ENCODE results near the gene AQP12B. TPM values are rescaled to one million over a fixed set of nuclear protein-coding genes. Genes with fewer than 3 reads are reported as not detected.

The AQP12B gene
- total and polyA plus RNA-seq, 11 donors, result not detected

DNA sequence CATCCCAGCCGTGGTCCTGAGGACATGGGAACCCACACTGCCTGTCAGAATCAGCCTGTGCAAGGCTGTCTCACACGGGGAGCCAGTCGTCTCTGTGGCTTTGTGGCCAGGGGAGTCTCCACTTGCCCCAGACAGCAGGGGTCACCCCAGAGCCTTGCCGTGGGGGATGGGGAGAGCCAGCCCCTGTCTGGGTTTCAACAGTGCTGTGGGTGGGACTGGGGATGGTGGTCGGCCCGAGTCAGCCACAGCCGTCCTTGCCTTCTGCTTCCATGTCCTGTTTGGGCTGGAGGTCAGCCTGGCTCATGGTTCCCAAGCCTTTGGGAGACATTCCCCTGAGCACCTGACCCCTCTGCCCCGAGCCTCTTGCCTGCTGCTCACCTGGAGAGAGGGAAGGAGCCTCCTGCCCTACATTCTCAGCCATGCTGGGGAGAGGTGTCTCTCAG, 37.8 kb downstream of the AQP12B start:
- TF ChIP-seq, protein P1, sequence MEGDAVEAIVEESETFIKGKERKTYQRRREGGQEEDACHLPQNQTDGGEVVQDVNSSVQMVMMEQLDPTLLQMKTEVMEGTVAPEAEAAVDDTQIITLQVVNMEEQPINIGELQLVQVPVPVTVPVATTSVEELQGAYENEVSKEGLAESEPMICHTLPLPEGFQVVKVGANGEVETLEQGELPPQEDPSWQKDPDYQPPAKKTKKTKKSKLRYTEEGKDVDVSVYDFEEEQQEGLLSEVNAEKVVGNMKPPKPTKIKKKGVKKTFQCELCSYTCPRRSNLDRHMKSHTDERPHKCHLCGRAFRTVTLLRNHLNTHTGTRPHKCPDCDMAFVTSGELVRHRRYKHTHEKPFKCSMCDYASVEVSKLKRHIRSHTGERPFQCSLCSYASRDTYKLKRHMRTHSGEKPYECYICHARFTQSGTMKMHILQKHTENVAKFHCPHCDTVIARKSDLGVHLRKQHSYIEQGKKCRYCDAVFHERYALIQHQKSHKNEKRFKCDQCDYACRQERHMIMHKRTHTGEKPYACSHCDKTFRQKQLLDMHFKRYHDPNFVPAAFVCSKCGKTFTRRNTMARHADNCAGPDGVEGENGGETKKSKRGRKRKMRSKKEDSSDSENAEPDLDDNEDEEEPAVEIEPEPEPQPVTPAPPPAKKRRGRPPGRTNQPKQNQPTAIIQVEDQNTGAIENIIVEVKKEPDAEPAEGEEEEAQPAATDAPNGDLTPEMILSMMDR (IDR thresholded peaks at IDR 0.05), result no peak
- TF ChIP-seq POLR2A (IDR thresholded peaks at IDR 0.05), result no peak
- WGBS, 4 donors, result 49 to 68% (median 51%) methylated on average over 4 to 8 of the region's 8 CpGs
- no peak overlapping the region for H3K27ac ChIP-seq
- no peaks in the 10 kb centered on the region for H3K4me1 ChIP-seq
- intact Hi-C loops (cut with DNase I), result no loop called here
- no peak overlapping the region for H3K4me3 ChIP-seq
- H3K36me3 ChIP-seq, result no peaks in the 10 kb centered on the region
- ATAC-seq (no peak), DNase-seq (peak in 1 of 5 donors; percentile 32)
- peaks cover 0 to 56% (median 12%) of the 10 kb centered on the region in 9 donors for H3K27me3 ChIP-seq
- H3K9me3 ChIP-seq, result no peaks in the 10 kb centered on the region

DNA sequence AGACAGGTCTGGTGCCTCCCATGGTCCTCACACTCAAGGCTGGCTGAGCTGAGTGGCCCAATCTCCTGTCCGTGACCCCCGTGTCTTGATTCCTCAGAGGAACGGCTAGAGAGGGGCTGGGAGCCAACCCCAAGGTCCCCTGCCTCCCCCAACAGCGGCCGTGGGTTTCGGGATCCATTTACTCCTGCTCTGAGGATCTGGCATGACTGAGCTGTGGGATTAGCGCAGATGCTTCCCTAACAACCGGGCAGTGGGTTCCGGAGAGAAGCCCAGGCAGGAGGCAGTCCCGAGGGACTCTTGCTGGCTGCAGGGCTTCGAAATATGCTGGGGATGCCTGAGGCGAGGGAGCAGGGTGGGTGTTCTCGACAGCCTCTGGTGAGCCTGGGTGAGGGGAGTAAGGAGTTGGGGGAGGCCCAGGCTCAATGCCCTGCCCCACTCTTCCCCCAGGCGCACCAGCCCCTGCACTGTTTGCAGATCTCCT, 38.5 kb downstream of the AQP12B start:
- H3K9me3 ChIP-seq, result no peaks in the 10 kb centered on the region
- H3K27ac ChIP-seq, result no peak overlapping the region
- no peak for ATAC-seq
- H3K4me1 ChIP-seq, result no peaks in the 10 kb centered on the region
- no peak overlapping the region for H3K4me3 ChIP-seq
- no peaks in the 10 kb centered on the region for H3K36me3 ChIP-seq
- 37 to 71% (median 62%) methylated on average over 2 to 14 of the region's 14 CpGs for WGBS, 4 donors
- intact Hi-C loops (cut with DNase I), result no loop called here
- DNase-seq, result peak in 1 of 5 donors; percentile 44
- peaks cover 0 to 51% (median 12%) of the 10 kb centered on the region in 9 donors for H3K27me3 ChIP-seq
- TF ChIP-seq, protein P1 (IDR thresholded peaks at IDR 0.05), result no peak
- no peak for TF ChIP-seq POLR2A (IDR thresholded peaks at IDR 0.05)

DNA sequence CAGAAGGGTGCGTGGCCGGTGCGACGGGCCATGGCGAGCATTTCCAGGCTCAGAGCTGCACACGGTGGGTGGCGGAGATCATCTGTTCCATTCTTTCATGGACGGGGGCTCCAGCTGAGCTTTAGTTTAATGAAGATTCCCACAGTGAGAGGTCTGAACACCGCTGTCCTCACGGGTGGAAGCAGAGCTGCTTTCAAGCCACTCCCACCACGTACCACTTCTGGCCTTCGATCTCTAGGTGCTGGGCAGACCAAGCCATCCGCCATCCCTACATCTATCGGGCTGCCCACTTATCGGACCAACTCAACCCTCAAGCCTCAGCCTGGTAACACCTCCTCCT, 38.9 kb downstream of the AQP12B start:
- peaks cover 0 to 46% (median 12%) of the 10 kb centered on the region in 9 donors for H3K27me3 ChIP-seq
- DNase-seq (no peak), ATAC-seq (no peak)
- WGBS, 4 donors, result 81 to 86% (median 84%) methylated on average over 15 of the region's 15 CpGs
- intact Hi-C loops (cut with DNase I), result no loop called here
- no peaks in the 10 kb centered on the region for H3K9me3 ChIP-seq
- H3K4me3 ChIP-seq, result no peak overlapping the region
- H3K36me3 ChIP-seq, result no peaks in the 10 kb centered on the region
- TF ChIP-seq POLR2A (IDR thresholded peaks at IDR 0.05), result no peak
- TF ChIP-seq, protein P1 (IDR thresholded peaks at IDR 0.05), result no peak
- H3K4me1 ChIP-seq, result no peaks in the 10 kb centered on the region
- H3K27ac ChIP-seq, result no peak overlapping the region

DNA sequence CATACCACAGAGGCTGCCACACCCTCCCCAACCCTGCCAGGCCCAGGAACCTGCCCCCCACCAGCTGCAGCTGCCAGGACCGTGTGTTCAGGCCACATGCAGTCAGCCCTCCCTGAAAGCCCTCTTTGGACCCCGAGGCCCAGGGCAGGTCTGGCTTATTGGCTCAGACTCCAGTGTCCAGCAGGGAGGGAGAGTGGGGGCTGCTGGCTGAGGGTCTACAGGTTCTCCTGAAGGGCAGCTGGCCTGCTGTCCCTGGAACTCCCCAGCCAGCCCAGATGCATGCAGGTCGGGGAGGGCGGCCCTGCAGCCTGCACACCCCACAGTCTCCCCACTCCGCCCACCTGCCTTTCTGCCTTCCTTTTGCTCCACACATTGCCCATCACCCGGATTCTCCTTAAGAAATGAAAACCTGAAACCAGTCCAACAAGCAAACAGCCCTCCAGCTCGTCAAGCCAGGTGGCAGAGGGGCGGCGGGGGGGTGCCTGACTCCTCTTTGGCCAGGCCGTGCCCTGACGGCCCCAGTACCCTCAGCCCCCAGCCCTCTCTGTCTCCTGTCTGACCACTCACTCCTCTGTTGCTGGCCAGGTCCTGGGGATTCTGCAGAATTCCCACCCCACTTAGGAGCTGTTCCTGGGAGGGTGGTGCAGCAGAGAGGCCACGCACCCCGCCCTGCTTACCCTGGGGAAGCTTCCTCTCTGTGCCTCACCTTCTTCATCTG, 39.4 kb downstream of the AQP12B start:
- DNase-seq (no peak), ATAC-seq (no peak)
- no peaks in the 10 kb centered on the region for H3K9me3 ChIP-seq
- TF ChIP-seq, protein P1 (IDR thresholded peaks at IDR 0.05), result no peak
- no peak for TF ChIP-seq POLR2A (IDR thresholded peaks at IDR 0.05)
- peaks cover 0 to 41% (median 12%) of the 10 kb centered on the region in 9 donors for H3K27me3 ChIP-seq
- 74 to 83% (median 81%) methylated on average over 8 to 13 of the region's 13 CpGs for WGBS, 4 donors
- H3K4me3 ChIP-seq, result no peak overlapping the region
- H3K27ac ChIP-seq, result no peak overlapping the region
- intact Hi-C loops (cut with DNase I), result no loop called here
- H3K4me1 ChIP-seq, result no peaks in the 10 kb centered on the region
- no peaks in the 10 kb centered on the region for H3K36me3 ChIP-seq

Measured in heart left ventricle (tissue), 16 donors.